Ascending aorta (tissue), 2 donors: ENCODE results near the gene BRAF. TPM values are rescaled to one million over a fixed set of nuclear protein-coding genes. Genes with fewer than 3 reads are reported as not detected.

Experiments used
- DNase-seq, 2 donors: peaks; one replicate each; pipeline ENCODE4 v3.0.0-alpha.2; 2019; ENCODE audit warnings: low spot score in 2 of 2
- H3K27ac ChIP-seq, 2 donors: fragments of 200-600 bp; sonication (generic); one replicate each; pipeline ENCODE4 v1.5.1; 2016 to 2017; ENCODE audit warnings: mild to moderate bottlenecking in 1 of 2
- H3K27me3 ChIP-seq: fragments of 200-600 bp; sonication (generic); one replicate; pipeline ENCODE4 v1.5.1; 2017
- H3K36me3 ChIP-seq, 2 donors: fragments of 200-600 bp; sonication (generic); one replicate each; pipeline ENCODE4 v1.5.1; 2016
- H3K4me1 ChIP-seq, 2 donors: fragments of 200-600 bp; sonication (generic); one replicate each; pipeline ENCODE4 v1.5.1; 2016 to 2017; ENCODE audit warnings: mild to moderate bottlenecking in 1 of 2
- H3K4me3 ChIP-seq, 2 donors: fragments of 200-600 bp; sonication (generic); one replicate each; pipeline ENCODE4 v1.5.1; 2016 to 2017; ENCODE audit warnings: mild to moderate bottlenecking in 1 of 2
- H3K9me3 ChIP-seq, 2 donors: fragments of 200-600 bp; sonication (generic); one replicate each; pipeline ENCODE4 v1.5.1; 2016
- intact Hi-C: fragments of 100-400 bp; cut with DNase I; formaldehyde crosslinking; loops from one replicate; pipeline ENCODE4 v1.15.1; 2023
- total RNA-seq: library from RNA; depleted of rRNA; stranded (reverse); fragments of >200 nt; gene quantifications from one replicate; pipeline ENCODE4 v1.1.0, GENCODE V29; 2016
- TF ChIP-seq, protein P1 (sequence below), 3 experiments: fragments of 200-600 bp in 2 of 3; fragments of 450-650 bp in 1 of 3; sonication (generic) in 2 of 3; IDR thresholded peaks; one replicate each; pipeline ENCODE4 v1.5.1; 2016 to 2019; ENCODE audit warnings: antibody characterized with exemption in 3 of 3, mild to moderate bottlenecking in 1 of 3, moderate library complexity in 1 of 3

BRAF gene
- total RNA-seq, 1 donor from 2014 or later, result 14.2 TPM

DNA sequence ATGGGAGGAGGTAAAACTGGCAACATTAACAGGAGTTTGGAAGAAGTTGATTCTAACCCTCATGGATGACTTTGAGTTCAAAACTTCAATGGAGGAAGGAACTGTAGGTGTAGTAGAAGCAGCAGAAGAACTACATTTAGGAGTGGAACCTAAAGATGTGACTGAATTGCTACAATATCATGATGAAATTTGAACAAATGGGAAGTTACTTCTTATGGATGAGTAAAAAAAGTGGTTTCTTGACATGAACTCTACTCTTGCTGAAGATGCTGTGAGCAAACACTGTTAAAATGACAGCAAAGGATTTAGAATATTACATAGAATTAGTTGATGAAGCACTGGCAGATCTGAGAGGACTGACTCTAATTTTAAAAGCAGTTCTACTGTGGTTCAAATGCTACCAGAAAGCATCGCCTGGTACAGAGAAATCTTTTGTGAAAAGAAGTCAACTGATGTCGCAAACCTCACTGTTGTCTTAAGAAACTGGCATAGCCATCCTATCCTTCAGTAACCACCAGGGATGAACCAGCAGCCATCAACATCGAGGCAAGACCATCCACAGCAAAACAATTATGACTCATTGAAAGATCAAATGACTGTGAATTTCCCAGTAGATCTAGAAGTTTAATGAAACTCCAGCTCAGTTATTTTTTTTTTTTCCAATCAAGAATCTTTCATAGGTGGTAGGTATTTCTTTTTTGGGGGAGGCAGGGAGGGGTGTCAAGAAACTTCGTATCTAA, 20.8 kb downstream of the BRAF start:
- no peak overlapping the region for H3K27ac ChIP-seq
- no peak for DNase-seq
- TF ChIP-seq, protein P1, sequence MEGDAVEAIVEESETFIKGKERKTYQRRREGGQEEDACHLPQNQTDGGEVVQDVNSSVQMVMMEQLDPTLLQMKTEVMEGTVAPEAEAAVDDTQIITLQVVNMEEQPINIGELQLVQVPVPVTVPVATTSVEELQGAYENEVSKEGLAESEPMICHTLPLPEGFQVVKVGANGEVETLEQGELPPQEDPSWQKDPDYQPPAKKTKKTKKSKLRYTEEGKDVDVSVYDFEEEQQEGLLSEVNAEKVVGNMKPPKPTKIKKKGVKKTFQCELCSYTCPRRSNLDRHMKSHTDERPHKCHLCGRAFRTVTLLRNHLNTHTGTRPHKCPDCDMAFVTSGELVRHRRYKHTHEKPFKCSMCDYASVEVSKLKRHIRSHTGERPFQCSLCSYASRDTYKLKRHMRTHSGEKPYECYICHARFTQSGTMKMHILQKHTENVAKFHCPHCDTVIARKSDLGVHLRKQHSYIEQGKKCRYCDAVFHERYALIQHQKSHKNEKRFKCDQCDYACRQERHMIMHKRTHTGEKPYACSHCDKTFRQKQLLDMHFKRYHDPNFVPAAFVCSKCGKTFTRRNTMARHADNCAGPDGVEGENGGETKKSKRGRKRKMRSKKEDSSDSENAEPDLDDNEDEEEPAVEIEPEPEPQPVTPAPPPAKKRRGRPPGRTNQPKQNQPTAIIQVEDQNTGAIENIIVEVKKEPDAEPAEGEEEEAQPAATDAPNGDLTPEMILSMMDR (IDR thresholded peaks at IDR 0.05), result no peak
- no peaks in the 10 kb centered on the region for H3K9me3 ChIP-seq
- no peaks in the 10 kb centered on the region for H3K36me3 ChIP-seq
- H3K27me3 ChIP-seq, result no peaks in the 10 kb centered on the region
- intact Hi-C loops, result no loop called here
- no peak overlapping the region for H3K4me3 ChIP-seq
- H3K4me1 ChIP-seq, result no peaks in the 10 kb centered on the region

GRCh38 chr7:140902303-140902953, 22.3 kb downstream of the BRAF start:
- intact Hi-C loops, result no loop called here
- no peaks in the 10 kb centered on the region for H3K9me3 ChIP-seq
- H3K4me3 ChIP-seq, result no peak overlapping the region
- H3K27ac ChIP-seq, result no peak overlapping the region
- TF ChIP-seq, protein P1 (IDR thresholded peaks at IDR 0.05), result no peak
- H3K36me3 ChIP-seq, result no peaks in the 10 kb centered on the region
- no peaks in the 10 kb centered on the region for H3K27me3 ChIP-seq
- no peaks in the 10 kb centered on the region for H3K4me1 ChIP-seq
- no peak for DNase-seq

- Histone ChIP-seq H3K27ac (no peak overlapping the region), H3K4me1 (no peaks in the 10 kb centered on the region), H3K27me3 (no peaks in the 10 kb centered on the region), H3K4me3 (no peak overlapping the region), H3K9me3 (no peaks in the 10 kb centered on the region), H3K36me3 (no peaks in the 10 kb centered on the region)
- intact Hi-C loops, result no loop called here
- TF ChIP-seq, protein P1 (IDR thresholded peaks at IDR 0.05), result no peak
- DNase-seq, result no peak
These were observed 22.8 kb downstream of the BRAF start for GRCh38 chr7:140901941-140902302.

DNA sequence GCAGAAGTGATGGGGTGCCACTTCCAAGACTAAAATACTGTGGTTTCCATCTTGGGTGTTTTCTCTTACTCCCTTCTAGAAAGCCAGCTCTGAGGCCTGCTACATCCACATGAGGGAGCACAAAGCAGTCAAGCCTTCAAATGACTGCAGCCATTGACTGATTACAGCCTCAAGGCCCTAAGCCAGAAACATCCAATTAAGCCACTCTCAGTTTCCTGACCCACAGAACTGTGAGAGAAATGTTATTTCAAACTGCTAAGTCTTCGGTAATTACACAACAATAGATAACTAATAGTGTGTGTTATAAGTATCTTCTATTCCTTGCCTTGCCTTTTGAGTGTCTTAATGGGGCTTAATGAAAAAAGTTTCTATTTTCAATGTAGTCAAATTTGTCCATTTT, 24.8 kb downstream of the BRAF start:
- TF ChIP-seq, protein P1 (IDR thresholded peaks at IDR 0.05), result no peak
- intact Hi-C loops, result no loop called here
- Histone ChIP-seq H3K36me3 (no peaks in the 10 kb centered on the region), H3K27me3 (no peaks in the 10 kb centered on the region), H3K4me1 (no peaks in the 10 kb centered on the region), H3K9me3 (no peaks in the 10 kb centered on the region), H3K27ac (no peak overlapping the region), H3K4me3 (no peak overlapping the region)
- no peak for DNase-seq

DNA sequence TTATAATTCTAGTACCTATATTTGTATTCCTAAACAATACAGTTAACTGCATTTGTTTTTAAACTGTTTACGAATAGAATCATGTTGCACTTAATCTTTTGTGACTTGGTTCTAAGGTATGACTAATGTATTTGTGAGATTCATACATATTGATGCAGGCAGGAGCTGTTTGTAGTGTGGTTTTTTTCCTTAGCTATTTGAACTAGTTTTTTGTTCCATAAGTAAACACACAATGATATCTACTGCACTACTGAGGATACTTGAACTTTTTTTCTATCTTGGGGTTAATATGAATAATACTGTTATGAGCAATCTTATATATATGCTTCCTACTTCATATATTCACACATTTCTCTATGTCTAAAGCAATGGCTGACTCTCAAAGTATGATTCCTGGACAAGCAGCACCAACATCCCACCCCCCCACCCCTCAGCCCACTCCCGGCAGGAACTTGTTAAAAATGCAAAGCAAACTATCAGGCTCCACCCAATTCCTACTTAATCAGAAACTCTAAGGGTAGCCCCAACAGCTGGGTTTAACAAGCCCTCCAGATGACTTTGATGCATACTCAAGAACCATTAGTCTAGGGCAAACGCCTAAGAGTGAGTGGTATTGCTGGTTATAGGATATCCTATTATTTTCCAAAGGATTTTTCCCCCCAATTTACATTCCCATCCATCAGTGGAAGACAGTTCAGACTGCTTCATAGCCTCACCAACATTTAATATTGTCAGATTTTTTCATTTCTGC, 25.8 kb downstream of the BRAF start:
- no peaks in the 10 kb centered on the region for H3K27me3 ChIP-seq
- H3K4me1 ChIP-seq, result no peaks in the 10 kb centered on the region
- H3K36me3 ChIP-seq, result no peaks in the 10 kb centered on the region
- no peak for DNase-seq
- H3K27ac ChIP-seq, result no peak overlapping the region
- H3K9me3 ChIP-seq, result no peaks in the 10 kb centered on the region
- intact Hi-C loops, result no loop called here
- TF ChIP-seq, protein P1 (IDR thresholded peaks at IDR 0.05), result no peak
- no peak overlapping the region for H3K4me3 ChIP-seq
